Caco-2 (cell line): ENCODE data around the gene TMEM237. TPM values are rescaled to one million over a fixed set of nuclear protein-coding genes. Genes with fewer than 3 reads are reported as not detected.

ENCODE experiments used
- BruUV-seq: library from RNA; stranded (reverse); fragments of 400-500 nt; replicated peaks from 2 replicates; lab custom pipeline; 2021; lab: Mats Ljungman, UMichigan
- CTCF ChIA-PET: fragments of 300-600 bp; sonication (Branson Sonifier 250); formaldehyde crosslinking; loops from one replicate; lab custom pipeline; 2022; ENCODE audit warnings: antibody characterized with exemption; lab: Charles Lee
- POLR2A ChIA-PET: fragments of 300-600 bp; sonication (Branson Sonifier 250); formaldehyde crosslinking; loops from one replicate; lab custom pipeline; 2022; ENCODE audit warnings: antibody characterized with exemption; lab: Charles Lee
- DNase-seq, 2 experiments: peaks; one replicate each; pipeline versions ENCODE4 v3.0.0 to v3.0.0-alpha.2; 2020 to 2022
- H3K27me3 ChIP-seq: replicated peaks from 2 replicates; pipeline ENCODE4 v1.6.0; 2011; ENCODE audit warnings: low read length; ENCODE audit not compliant: control insufficient read depth, insufficient read depth
- H3K36me3 ChIP-seq: 2 replicates; pipeline ENCODE4 v1.5.1; 2011; ENCODE audit warnings: low read length; ENCODE audit not compliant: control insufficient read depth, insufficient read depth
- H3K4me1 ChIP-seq: fragments of 250-450 bp; sonication (Bioruptor Pico); 2 replicates; pipeline ENCODE4 v1.5.1; 2020; ENCODE audit warnings: mild to moderate bottlenecking
- H3K4me3 ChIP-seq: 2 replicates; pipeline ENCODE4 v1.5.1; 2011; ENCODE audit warnings: low read depth, mild to moderate bottlenecking, control low read depth, low read length
- H3K9me3 ChIP-seq: fragments of 250-450 bp; sonication (Bioruptor Pico); 2 replicates; pipeline ENCODE4 v1.5.1; 2020; ENCODE audit warnings: mild to moderate bottlenecking, moderate library complexity
- H3K27ac Mint-ChIP-seq: one replicate; pipeline ENCODE4 v1.8.0; 2022; ENCODE audit warnings: mixed read lengths; ENCODE audit not compliant: unreplicated experiment
- H3K27me3 Mint-ChIP-seq: one replicate; pipeline ENCODE4 v1.8.0; 2022; ENCODE audit warnings: mixed read lengths; ENCODE audit not compliant: insufficient read depth, unreplicated experiment
- H3K36me3 Mint-ChIP-seq: one replicate; pipeline ENCODE4 v1.8.0; 2022; ENCODE audit warnings: mild to moderate bottlenecking, mixed read lengths; ENCODE audit not compliant: insufficient read depth, unreplicated experiment
- H3K4me1 Mint-ChIP-seq: one replicate; pipeline ENCODE4 v1.8.0; 2022; ENCODE audit warnings: low read depth, mixed read lengths; ENCODE audit not compliant: unreplicated experiment
- H3K4me3 Mint-ChIP-seq: one replicate; pipeline ENCODE4 v1.8.0; 2022; ENCODE audit warnings: mild to moderate bottlenecking, moderate library complexity, mixed read lengths; ENCODE audit not compliant: unreplicated experiment
- H3K9me3 Mint-ChIP-seq: one replicate; pipeline ENCODE4 v1.8.0; 2022; ENCODE audit warnings: mixed read lengths; ENCODE audit not compliant: unreplicated experiment
- intact Hi-C: fragments of 100-400 bp; cut with micrococcal nuclease; formaldehyde crosslinking; loops from one replicate; pipeline ENCODE4 v1.10.0; 2022; ENCODE audit not compliant: unreplicated experiment
- total RNA-seq: library from RNA; stranded (reverse); gene quantifications from 2 replicates; pipeline ENCODE4 v1.2.3, GENCODE V29; 2022
- TF ChIP-seq, protein P1 (sequence below), 2 experiments: fragments of 200-600 bp in 1 of 2; IDR thresholded peaks; 1 replicate in 1 of 2; 2 replicates in 1 of 2; pipeline versions ENCODE4 v1.5.1 to v1.8.0; 2011 to 2022; ENCODE audit warnings: antibody characterized with exemption in 1 of 2, control low read depth in 1 of 2, inconsistent platforms in 1 of 2, low read depth in 1 of 2, low read length in 1 of 2, mild to moderate bottlenecking in 1 of 2, moderate library complexity in 1 of 2; ENCODE audit not compliant: insufficient read depth in 1 of 2, severe bottlenecking in 1 of 2, unreplicated experiment in 1 of 2

The TMEM237 gene
- total RNA-seq, 1 experiment from 2014 or later: 26.5 TPM

DNA sequence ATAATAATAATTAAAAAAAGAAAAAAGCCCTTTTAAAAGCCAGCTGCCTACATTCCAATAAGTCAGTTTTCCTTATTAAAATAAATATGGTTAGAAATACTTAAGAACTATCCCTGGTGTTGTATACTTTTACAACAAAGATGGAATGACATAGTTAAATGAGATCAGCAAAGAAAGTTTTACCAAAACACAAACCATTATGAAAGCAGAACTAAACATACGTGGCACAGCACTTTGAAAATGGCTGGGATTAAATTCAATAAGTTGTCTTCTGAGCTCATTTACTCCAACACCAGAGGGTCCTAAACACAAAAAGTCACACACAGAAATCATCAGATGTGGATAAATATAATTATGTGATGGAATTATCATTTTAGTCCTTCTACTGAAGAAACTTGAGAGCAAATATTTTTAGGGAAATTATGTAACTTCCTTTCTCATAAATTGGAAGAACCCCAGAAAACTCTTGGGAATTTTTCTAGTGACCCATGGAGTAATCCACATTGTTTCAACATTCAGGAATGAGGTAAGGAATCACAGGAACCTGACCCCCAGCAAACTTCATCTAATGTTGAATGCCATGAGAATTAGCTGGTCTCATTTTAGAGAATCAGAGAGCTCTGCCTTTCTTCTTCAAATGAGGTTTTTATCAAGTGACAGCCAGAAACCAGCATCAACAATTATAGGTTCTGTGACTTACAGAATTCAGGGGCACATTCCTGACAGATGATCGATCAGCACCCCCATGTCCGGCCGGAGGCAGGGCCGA lies 11.5 kb upstream of the TMEM237 start:
- no peak for DNase-seq
- H3K27ac Mint-ChIP-seq: no peak overlapping the region
- no TSS peak for BruUV-seq
- ChIA-PET POLR2A (no interaction called here), CTCF (no interaction called here)
- Histone ChIP-seq H3K36me3 (no peaks in the 10 kb centered on the region), H3K4me1 (no peaks in the 10 kb centered on the region), H3K9me3 (no peaks in the 10 kb centered on the region), H3K4me3 (no peak overlapping the region), H3K27me3 (no peaks in the 10 kb centered on the region)
- no peaks in the 10 kb centered on the region for H3K36me3 Mint-ChIP-seq
- intact Hi-C loops: no loop called here
- H3K9me3 Mint-ChIP-seq: no peaks in the 10 kb centered on the region
- TF ChIP-seq, protein P1, sequence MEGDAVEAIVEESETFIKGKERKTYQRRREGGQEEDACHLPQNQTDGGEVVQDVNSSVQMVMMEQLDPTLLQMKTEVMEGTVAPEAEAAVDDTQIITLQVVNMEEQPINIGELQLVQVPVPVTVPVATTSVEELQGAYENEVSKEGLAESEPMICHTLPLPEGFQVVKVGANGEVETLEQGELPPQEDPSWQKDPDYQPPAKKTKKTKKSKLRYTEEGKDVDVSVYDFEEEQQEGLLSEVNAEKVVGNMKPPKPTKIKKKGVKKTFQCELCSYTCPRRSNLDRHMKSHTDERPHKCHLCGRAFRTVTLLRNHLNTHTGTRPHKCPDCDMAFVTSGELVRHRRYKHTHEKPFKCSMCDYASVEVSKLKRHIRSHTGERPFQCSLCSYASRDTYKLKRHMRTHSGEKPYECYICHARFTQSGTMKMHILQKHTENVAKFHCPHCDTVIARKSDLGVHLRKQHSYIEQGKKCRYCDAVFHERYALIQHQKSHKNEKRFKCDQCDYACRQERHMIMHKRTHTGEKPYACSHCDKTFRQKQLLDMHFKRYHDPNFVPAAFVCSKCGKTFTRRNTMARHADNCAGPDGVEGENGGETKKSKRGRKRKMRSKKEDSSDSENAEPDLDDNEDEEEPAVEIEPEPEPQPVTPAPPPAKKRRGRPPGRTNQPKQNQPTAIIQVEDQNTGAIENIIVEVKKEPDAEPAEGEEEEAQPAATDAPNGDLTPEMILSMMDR (IDR thresholded peaks at IDR 0.05; ENCODE audit: insufficient read depth in 1 of 2, low read depth in 1 of 2, low read length in 1 of 2, severe bottlenecking in 1 of 2, unreplicated experiment in 1 of 2): no peak
- peaks cover 19% of the 10 kb centered on the region for H3K27me3 Mint-ChIP-seq
- no peaks in the 10 kb centered on the region for H3K4me1 Mint-ChIP-seq
- H3K4me3 Mint-ChIP-seq: no peak overlapping the region

DNA sequence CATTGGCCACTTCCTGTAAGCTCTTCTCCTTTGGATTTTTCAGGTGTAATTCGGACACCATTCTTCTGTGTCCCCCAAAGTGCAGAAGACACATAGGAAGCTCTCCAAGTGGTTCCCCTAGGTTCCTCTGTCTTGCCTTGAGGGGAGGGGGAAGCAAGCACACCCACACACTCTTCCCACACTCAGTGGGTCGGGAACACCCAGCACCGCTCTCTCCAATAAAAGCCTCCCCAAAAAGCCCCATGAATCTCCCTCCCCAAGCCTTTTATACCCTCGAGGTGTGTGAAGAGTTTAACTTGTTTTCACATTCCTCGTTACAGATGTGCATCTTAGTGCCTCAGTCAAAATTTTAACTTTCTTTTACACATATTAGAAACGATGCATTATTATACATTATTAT lies 9.9 kb upstream of the TMEM237 start:
- no peaks in the 10 kb centered on the region for H3K36me3 Mint-ChIP-seq
- no peak for DNase-seq
- H3K4me1 Mint-ChIP-seq: no peaks in the 10 kb centered on the region
- no peak overlapping the region for H3K4me3 Mint-ChIP-seq
- no peak overlapping the region for H3K4me3 ChIP-seq
- BruUV-seq: no TSS peak
- CTCF ChIA-PET: no interaction called here
- H3K9me3 Mint-ChIP-seq: no peaks in the 10 kb centered on the region
- H3K27ac Mint-ChIP-seq: no peak overlapping the region
- H3K27me3 ChIP-seq: no peaks in the 10 kb centered on the region
- TF ChIP-seq, protein P1 (IDR thresholded peaks at IDR 0.05; ENCODE audit: insufficient read depth in 1 of 2, low read depth in 1 of 2, low read length in 1 of 2, severe bottlenecking in 1 of 2, unreplicated experiment in 1 of 2): no peak
- intact Hi-C loops: no loop called here
- POLR2A ChIA-PET: interaction anchor here (0.6 kb wide), 1 partner anchor 420 kb away, joined by 4 read pairs; no protein-coding TSS in a partner anchor
- H3K27me3 Mint-ChIP-seq: peaks cover 17% of the 10 kb centered on the region
- no peaks in the 10 kb centered on the region for H3K4me1 ChIP-seq
- H3K9me3 ChIP-seq: no peaks in the 10 kb centered on the region
- H3K36me3 ChIP-seq: no peaks in the 10 kb centered on the region

DNA sequence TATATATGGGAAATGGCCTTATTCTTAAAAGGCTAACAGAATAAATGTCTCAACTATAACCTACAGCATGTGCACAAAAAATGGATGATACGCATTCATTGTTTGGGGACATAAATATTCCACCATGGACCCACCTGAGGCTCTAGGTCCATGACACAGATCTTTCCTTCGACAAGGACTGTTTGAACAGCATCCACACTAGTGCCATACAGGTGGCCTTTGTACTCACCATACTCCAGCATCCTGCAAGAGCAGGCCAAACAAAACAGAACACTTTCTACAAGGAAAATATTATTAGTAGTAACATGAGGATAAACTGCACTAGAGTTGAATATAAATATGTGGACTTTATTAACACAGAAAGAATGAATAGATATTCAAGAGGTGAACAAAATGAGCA lies 6.1 kb upstream of the TMEM237 start:
- Mint-ChIP-seq H3K4me3 (no peak overlapping the region), H3K4me1 (peaks cover under 1% of the 10 kb centered on the region), H3K27ac (no peak overlapping the region), H3K36me3 (no peaks in the 10 kb centered on the region), H3K9me3 (no peaks in the 10 kb centered on the region), H3K27me3 (peaks cover 13% of the 10 kb centered on the region)
- TF ChIP-seq, protein P1 (IDR thresholded peaks at IDR 0.05; ENCODE audit: insufficient read depth in 1 of 2, low read depth in 1 of 2, low read length in 1 of 2, severe bottlenecking in 1 of 2, unreplicated experiment in 1 of 2): no peak
- ChIA-PET CTCF (no interaction called here), POLR2A (no interaction called here)
- DNase-seq: no peak
- BruUV-seq: no TSS peak
- H3K4me1 ChIP-seq: no peaks in the 10 kb centered on the region
- H3K36me3 ChIP-seq: no peaks in the 10 kb centered on the region
- H3K27me3 ChIP-seq: no peaks in the 10 kb centered on the region
- intact Hi-C loops: loop anchor here (10.0 kb wide), 2 partner anchors 235 to 415 kb away; no protein-coding TSS in a partner anchor
- no peak overlapping the region for H3K4me3 ChIP-seq
- no peaks in the 10 kb centered on the region for H3K9me3 ChIP-seq
